ENCODE results near the gene FKBP9.

Gene FKBP9

DNA sequence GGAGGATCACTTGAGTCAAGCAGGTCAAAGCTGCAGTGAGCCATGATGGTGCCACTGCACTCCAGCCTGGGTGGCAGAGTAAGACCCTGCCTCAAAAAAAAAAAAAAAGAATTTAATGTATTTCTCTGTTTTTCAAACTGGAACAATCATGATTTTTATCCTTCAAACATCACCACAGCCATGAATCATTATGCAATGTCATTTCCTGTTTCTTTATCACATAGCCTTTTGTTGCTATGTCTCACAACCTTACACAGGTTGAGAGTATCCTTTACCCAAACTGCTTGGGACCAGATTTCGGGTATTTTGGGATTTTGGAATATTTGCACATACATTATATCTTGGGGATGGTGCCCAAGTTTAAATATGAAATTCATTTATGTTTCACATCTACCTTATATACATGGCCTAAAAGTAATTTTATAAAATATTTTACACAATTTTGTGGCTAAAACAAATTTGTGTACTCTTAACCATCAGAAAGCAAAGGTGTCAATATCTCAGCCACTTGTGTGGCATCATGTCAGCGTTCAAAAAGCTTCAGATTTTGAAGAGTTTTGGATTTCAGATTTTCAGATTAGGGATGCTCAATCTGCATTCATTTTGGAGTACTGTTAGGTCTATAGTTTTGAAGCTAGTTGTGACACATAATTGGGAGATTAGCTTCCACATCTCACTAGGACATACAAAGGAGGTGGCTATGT lies 97.2 kb downstream of the FKBP9 start:
- no peak for DNase-seq

- no peak for DNase-seq
Measured at GRCh38 chr7:33055158-33055557, 97.9 kb downstream of the FKBP9 start.

Data from anterior cingulate cortex (tissue), 58 donors.